NCI-H187 treated with DMSO at 0.1 percent for 48 hours (cell line): ENCODE results near the gene SLC12A9.

Experiments
- DNase-seq: peaks from one replicate; lab custom pipeline; 2025; lab: John Stamatoyannopoulos, UW

The SLC12A9 gene

GRCh38 chr7:100864263-100864845 lies 11.8 kb downstream of the SLC12A9 start:
- DNase-seq: no peak

- DNase-seq: no peak
Measured at GRCh38 chr7:100865372-100865911, 12.9 kb downstream of the SLC12A9 start.

DNA sequence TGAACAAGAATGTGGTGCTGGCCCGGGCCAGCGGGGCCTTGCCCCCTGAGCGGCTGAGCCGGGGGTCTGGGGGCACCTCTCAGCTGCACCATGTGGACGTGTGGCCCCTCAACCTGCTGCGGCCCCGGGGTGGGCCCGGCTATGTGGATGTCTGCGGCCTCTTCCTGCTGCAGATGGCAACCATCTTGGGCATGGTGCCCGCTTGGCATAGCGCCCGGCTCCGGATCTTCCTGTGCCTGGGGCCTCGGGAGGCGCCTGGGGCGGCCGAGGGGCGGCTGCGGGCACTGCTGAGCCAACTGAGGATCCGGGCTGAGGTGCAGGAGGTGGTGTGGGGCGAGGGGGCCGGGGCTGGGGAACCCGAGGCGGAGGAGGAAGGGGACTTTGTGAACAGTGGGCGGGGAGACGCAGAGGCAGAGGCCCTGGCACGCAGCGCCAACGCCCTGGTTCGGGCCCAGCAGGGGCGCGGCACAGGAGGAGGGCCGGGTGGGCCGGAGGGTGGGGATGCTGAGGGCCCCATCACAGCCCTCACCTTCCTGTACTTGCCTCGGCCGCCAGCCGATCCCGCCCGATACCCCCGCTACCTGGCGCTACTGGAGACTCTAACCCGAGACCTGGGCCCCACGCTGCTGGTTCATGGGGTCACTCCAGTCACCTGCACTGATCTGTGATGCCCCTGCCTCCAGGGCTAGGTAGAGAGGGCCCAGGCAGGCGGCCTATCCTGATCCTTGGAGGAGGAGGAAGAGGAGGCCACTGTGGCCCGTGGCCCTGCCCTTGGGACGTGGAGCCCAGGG lies 13.6 kb downstream of the SLC12A9 start:
- DNase-seq: no peak

GRCh38 chr7:100866729-100867039 lies 14.2 kb downstream of the SLC12A9 start:
- DNase-seq: no peak

- DNase-seq: no peak
Measured at GRCh38 chr7:100867040-100867775, 14.7 kb downstream of the SLC12A9 start, which contains the start of gene TRIP6. Gene TRIP6, plus strand, starts transcription at chr7:100867387. Its CDS starts 111 bp downstream, at chr7:100867498.

DNA sequence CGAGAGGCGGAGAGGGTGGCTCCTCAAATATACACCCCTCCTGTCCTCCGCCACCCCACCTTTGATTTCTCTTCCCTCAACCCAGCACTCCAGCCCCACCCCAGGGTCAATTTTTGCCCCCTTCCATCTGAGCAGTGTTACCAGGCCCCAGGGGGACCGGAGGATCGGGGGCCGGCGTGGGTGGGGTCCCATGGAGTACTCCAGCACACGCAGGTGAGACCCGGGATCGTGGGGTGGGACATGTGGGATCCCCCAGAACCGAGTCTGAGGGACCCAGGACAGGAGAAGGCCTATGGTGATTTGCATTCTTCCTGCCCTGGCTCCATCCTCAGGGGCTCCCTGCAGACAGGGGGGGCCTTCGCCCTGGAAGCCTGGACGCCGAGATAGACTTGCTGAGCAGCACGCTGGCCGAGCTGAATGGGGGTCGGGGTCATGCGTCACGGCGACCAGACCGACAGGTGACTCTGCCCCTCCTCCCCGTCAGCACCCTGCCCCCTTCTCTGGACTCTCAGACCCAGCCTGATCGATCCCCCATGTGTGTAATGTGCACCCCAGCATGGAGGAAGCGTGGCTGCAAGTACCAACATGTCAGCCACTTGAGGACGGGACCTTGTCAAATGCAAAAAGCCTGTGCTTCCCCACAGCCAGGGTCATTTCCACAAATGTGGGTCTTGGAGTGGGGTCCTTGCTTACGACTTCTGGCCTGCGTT lies 15.4 kb downstream of the SLC12A9 start:
- no peak for DNase-seq

GRCh38 chr7:100873599-100874299 lies 21.2 kb downstream of the SLC12A9 start:
- DNase-seq: no peak

DNA sequence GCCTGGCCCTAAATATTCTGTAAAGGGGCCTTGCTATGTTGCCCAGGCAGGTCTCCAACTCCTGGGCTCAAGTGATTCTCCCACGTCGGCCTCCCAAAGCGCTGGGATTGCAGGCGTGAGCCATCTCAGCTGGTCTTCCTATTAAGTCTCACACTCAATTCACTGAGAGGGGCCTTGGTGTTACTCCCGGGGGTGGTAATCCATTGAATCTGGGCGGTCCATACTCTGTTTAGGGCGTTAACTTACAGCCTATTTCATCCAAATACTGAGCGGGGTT lies 21.7 kb downstream of the SLC12A9 start:
- DNase-seq: no peak

DNA sequence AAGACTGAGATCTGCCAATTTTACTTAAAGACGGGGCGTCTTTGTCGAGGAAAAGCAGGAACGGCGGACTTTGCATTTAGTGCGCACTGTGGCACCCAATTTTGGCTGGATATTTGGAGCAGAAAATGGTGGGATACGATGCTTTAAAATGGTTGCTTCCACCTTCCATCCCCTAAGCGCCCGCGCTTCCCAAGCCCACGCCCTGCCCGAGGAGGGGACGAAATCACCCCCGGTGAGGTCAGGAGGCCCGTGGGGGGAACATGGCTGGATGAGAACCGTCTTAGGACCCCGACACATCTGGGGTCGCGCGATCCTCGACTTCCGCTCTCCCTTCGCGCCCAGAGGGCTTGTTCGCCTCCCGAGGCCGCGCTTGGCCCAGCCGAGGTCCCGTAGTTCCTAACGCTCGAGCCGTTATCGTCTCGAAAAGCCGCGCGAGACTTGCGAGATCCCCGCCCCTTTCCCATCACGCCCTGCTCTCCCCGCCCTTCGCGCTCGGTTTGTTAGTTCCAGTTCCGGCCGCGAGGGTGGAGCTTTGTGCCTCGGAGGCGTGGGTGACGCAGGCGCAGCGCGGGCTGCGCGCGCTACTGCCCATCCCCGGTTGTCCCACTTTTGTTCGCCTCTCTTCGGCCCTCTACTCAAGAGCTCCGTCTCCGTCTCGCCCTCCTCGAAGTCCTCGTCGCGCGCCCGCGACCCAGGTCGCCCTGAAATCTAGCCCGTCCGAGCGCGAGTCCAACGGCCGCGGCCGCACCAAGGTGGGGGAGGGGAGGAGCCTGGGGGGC lies 22.3 kb downstream of the SLC12A9 start, which contains the start of gene SRRT:
Gene SRRT (plus strand): TSS at position 527 of the 779 bp plus-strand sequence. CDS start 488 bp downstream, outside the sequence.
- DNase-seq: peak; percentile 94

DNA sequence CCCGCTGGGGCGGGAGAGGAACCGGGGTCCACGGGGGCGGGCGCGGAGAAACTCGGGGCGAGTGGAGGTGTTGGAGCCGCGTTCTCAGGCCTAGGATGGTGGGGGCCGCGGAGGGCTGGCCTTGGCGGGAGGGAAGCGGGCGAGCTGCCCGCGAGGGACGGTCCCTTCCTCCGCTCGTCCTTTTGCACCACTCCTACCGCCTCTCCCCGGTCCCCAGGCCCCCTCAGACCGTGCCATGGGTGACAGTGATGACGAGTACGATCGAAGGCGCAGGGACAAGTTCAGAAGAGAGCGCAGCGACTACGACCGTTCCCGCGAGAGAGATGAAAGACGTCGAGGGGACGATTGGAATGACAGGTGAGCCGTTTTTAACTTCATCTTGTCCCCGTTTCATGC lies 22.8 kb downstream of the SLC12A9 start:
- no peak for DNase-seq

DNA sequence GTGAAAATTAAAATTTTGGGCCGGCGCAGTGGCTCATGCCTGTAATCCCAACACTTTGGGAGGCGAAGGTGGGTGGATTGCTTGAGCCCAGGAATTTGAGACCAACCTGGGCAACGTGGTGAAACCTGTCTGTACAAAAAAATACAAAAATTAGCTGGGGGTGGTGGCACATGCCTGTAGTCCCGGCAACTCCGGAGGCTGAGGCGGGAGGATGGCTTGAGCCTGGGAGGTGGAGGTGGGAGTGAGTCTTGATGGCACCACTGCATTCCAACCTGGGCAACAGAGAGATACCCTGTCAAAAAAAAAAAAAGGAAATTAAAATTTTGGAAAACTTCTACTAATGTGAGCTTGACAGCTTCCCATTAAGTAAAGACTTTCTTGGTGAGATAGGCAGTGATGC lies 25.5 kb downstream of the SLC12A9 start:
- DNase-seq: no peak

DNA sequence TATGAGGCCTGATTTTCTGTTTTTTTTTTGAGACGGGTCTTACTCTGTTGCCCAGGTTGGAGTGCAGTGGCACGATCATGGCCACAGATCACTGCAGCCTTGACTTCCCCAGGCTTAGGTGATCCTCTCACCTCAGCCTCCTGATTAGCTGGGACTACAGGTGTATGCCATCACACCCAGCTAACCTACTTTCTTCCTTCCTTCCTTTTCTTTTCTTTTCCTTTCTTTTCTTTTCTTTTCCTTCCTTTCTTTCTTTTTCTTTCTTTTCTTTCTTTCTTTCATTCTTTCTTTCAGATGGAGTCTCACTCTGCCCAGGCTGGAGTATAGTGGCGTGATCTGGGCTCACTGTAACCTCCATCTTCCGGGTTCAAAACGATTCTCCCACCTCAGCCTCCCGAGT lies 26.2 kb downstream of the SLC12A9 start:
- no peak for DNase-seq

DNA sequence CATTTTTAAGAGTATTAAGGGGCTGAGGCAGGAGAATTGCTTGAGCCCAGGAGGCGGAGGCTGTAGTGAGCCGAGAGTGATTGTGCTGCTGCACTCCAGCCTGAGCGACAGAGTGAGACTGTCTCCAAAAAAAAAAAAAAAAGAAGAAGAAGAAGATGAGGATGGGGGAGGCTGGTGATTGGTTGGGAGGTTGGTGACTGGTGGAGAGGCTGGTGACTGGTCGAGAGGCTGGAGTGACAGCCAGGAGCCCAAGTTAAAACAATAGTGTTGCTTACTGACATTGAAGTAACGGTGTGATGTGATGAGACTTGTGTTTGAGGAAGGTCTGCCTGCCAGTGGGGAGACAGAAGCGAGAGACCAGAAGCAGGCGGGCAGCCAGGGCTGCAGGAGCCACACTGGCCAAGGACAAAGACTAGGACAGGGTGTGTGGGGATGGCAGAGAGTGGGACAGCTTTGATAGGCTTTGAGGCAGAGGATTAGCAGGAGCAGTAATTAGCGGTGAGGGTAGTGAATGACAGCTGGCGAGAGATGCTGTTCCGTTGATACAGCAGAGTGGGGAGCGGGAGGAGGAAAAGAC lies 27.3 kb downstream of the SLC12A9 start:
- DNase-seq: no peak

- no peak for DNase-seq
Measured at GRCh38 chr7:100880645-100881044, 28.1 kb downstream of the SLC12A9 start.

GRCh38 chr7:100881136-100881535 lies 28.6 kb downstream of the SLC12A9 start:
- no peak for DNase-seq

DNA sequence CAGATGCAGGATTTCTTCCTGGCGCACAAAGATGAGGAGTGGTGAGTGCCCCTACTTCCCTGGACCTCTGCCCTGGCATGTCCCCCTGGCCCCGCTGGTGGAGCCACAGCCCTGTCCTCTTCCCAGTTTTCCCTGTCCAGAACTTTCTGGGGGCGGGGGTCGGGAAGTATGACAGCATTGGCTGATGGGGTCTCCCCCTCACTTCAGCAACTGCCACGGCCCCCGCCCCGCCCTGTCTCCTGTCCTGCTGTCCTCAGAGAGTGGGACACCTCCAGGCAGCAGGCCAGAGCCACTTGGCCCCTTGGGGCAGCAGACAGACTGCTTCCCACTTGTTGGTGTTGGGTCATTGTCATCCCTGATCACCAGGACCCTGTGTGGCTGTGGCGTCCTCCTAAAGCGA lies 29.7 kb downstream of the SLC12A9 start:
- no peak for DNase-seq

DNA sequence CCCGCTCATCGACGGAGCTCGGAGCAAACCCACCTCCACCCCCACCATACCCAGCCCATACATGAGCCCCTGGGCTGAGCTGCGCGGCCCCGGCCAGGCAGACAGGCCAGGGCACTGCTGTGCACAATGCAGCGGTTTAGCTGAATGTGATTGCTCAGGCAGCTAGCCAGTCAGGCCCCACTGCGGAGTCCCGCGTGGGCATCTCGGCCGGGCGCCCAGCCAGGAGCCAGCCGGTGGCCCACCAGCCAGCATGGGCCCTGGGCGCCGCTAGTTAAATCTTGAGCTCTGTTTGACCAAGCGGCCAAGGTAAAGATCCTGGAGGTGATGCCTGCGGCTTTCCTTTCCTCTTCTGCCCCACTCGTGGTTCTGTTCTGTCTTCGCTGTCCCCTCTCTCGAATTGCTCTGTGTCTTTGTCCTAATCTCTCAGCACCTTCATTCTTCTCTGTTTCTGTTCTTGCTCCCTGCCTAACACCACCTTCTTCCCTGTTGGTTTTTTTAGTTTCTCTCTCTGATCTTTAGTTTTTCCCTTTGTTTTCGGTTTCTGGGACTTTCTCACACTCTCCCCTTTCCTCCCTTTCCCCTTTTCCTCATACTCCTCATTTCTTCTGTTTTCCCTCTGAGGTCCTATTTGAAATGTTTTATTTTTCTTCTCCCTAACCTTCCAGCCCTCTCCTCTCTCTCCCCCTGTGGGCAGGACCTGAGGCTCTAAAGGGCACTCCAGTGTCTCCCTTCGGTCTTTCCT lies 30.4 kb downstream of the SLC12A9 start:
- DNase-seq: no peak

- no peak for DNase-seq
Measured at GRCh38 chr7:100884736-100885439, 32.4 kb downstream of the SLC12A9 start.

- DNase-seq: no peak
Measured at GRCh38 chr7:100885440-100886141, 33.1 kb downstream of the SLC12A9 start.
